Activated T-cell treated with anti-CD3 and anti-CD28 coated beads, Interleukin-2, amount 50 U/mL, for 4 hours (primary cell): ENCODE data around the gene TLR7. TPM values are rescaled to one million over a fixed set of nuclear protein-coding genes. Genes with fewer than 3 reads are reported as not detected.
A peak's percentile ranks its signal among the peaks of the same experiment; 100 is the strongest.

Experiments used
- ATAC-seq, 2 donors: fragments of 200-7000 bp; cut with Tn5 transposase; one replicate each; pipeline ENCODE4 v1.10.0; 2021
- DNase-seq: peaks from one replicate; pipeline ENCODE4 v3.0.0-alpha.2; 2020
- H3K27me3 Mint-ChIP-seq: one replicate; pipeline ENCODE4 v1.8.0; 2021; ENCODE audit warnings: low read depth, mixed read lengths
- H3K36me3 Mint-ChIP-seq: one replicate; pipeline ENCODE4 v1.8.0; 2022; ENCODE audit warnings: mixed read lengths; ENCODE audit not compliant: insufficient read depth
- H3K4me1 Mint-ChIP-seq: one replicate; pipeline ENCODE4 v1.8.0; 2021; ENCODE audit warnings: low read depth, mixed read lengths
- H3K4me3 Mint-ChIP-seq: one replicate; pipeline ENCODE4 v1.8.0; 2021; ENCODE audit warnings: mild to moderate bottlenecking, moderate library complexity, mixed read lengths
- H3K9me3 Mint-ChIP-seq: one replicate; pipeline ENCODE4 v1.8.0; 2021; ENCODE audit warnings: mixed read lengths
- total RNA-seq, 3 donors: library from RNA; stranded (reverse); gene quantifications; one replicate each; pipeline ENCODE4 v1.2.1, GENCODE V29; 2021

TLR7 gene
- total RNA-seq, 3 donors from 2014 or later, result 0.24 TPM; not detected in 2

- Mint-ChIP-seq H3K4me3 (no peak overlapping the region), H3K4me1 (no peaks in the 10 kb centered on the region), H3K9me3 (no peaks in the 10 kb centered on the region), H3K36me3 (no peaks in the 10 kb centered on the region), H3K27me3 (no peaks in the 10 kb centered on the region)
- ATAC-seq (no peak), DNase-seq (no peak)
Measured at GRCh38 chrX:12877386-12877785, 10.5 kb downstream of the TLR7 start.

GRCh38 chrX:12878536-12878935, 11.7 kb downstream of the TLR7 start:
- Mint-ChIP-seq H3K4me1 (no peaks in the 10 kb centered on the region), H3K9me3 (no peaks in the 10 kb centered on the region), H3K27me3 (no peaks in the 10 kb centered on the region), H3K36me3 (no peaks in the 10 kb centered on the region), H3K4me3 (no peak overlapping the region)
- no peak for ATAC-seq
- no peak for DNase-seq

- no peak for ATAC-seq
- no peak overlapping the region for H3K4me3 Mint-ChIP-seq
- no peaks in the 10 kb centered on the region for H3K4me1 Mint-ChIP-seq
- no peak for DNase-seq
- no peaks in the 10 kb centered on the region for H3K36me3 Mint-ChIP-seq
- peaks cover 2% of the 10 kb centered on the region for H3K27me3 Mint-ChIP-seq
- no peaks in the 10 kb centered on the region for H3K9me3 Mint-ChIP-seq
Measured at GRCh38 chrX:12881914-12882313, 15.0 kb downstream of the TLR7 start.

- no peak overlapping the region for H3K4me3 Mint-ChIP-seq
- H3K9me3 Mint-ChIP-seq, result no peaks in the 10 kb centered on the region
- no peaks in the 10 kb centered on the region for H3K36me3 Mint-ChIP-seq
- ATAC-seq (no peak), DNase-seq (no peak)
- peaks cover 2% of the 10 kb centered on the region for H3K27me3 Mint-ChIP-seq
- peaks cover 3% of the 10 kb centered on the region for H3K4me1 Mint-ChIP-seq
Measured at GRCh38 chrX:12885508-12885907, 18.6 kb downstream of the TLR7 start.

- ATAC-seq, result no peak
- Mint-ChIP-seq H3K9me3 (no peaks in the 10 kb centered on the region), H3K4me1 (peaks cover 10% of the 10 kb centered on the region), H3K36me3 (no peaks in the 10 kb centered on the region), H3K4me3 (no peak overlapping the region), H3K27me3 (peaks cover 2% of the 10 kb centered on the region)
- DNase-seq, result no peak
Measured at GRCh38 chrX:12886545-12886944, 19.7 kb downstream of the TLR7 start.

- no peak for ATAC-seq
- Mint-ChIP-seq H3K36me3 (no peaks in the 10 kb centered on the region), H3K4me3 (no peak overlapping the region), H3K27me3 (peaks cover 2% of the 10 kb centered on the region), H3K4me1 (peaks cover 12% of the 10 kb centered on the region), H3K9me3 (no peaks in the 10 kb centered on the region)
- no peak for DNase-seq
Measured at GRCh38 chrX:12887141-12887540, 20.3 kb downstream of the TLR7 start.

GRCh38 chrX:12887767-12888166, 20.9 kb downstream of the TLR7 start:
- H3K4me1 Mint-ChIP-seq, result peaks cover 16% of the 10 kb centered on the region
- ATAC-seq, result peak in 1 of 2 donors; percentile 37
- no peak for DNase-seq
- no peaks in the 10 kb centered on the region for H3K36me3 Mint-ChIP-seq
- H3K27me3 Mint-ChIP-seq, result peaks cover 2% of the 10 kb centered on the region
- H3K4me3 Mint-ChIP-seq, result no peak overlapping the region
- H3K9me3 Mint-ChIP-seq, result no peaks in the 10 kb centered on the region

GRCh38 chrX:12890467-12890866, 23.6 kb downstream of the TLR7 start:
- ATAC-seq (peak; percentile 40 to 63), DNase-seq (no peak)
- Mint-ChIP-seq H3K36me3 (no peaks in the 10 kb centered on the region), H3K9me3 (no peaks in the 10 kb centered on the region), H3K27me3 (no peaks in the 10 kb centered on the region), H3K4me1 (peaks cover 22% of the 10 kb centered on the region), H3K4me3 (no peak overlapping the region)

GRCh38 chrX:12891171-12891570, 24.3 kb downstream of the TLR7 start:
- no peak for ATAC-seq
- Mint-ChIP-seq H3K4me1 (peaks cover 22% of the 10 kb centered on the region), H3K36me3 (no peaks in the 10 kb centered on the region), H3K4me3 (no peak overlapping the region), H3K9me3 (no peaks in the 10 kb centered on the region), H3K27me3 (no peaks in the 10 kb centered on the region)
- no peak for DNase-seq

- Mint-ChIP-seq H3K27me3 (no peaks in the 10 kb centered on the region), H3K4me1 (peaks cover 22% of the 10 kb centered on the region), H3K4me3 (no peak overlapping the region), H3K36me3 (no peaks in the 10 kb centered on the region), H3K9me3 (no peaks in the 10 kb centered on the region)
- DNase-seq (no peak), ATAC-seq (no peak)
Measured at GRCh38 chrX:12891915-12892506, 25.1 kb downstream of the TLR7 start.

- no peaks in the 10 kb centered on the region for H3K27me3 Mint-ChIP-seq
- H3K4me3 Mint-ChIP-seq, result no peak overlapping the region
- H3K9me3 Mint-ChIP-seq, result no peaks in the 10 kb centered on the region
- H3K36me3 Mint-ChIP-seq, result no peaks in the 10 kb centered on the region
- DNase-seq (no peak), ATAC-seq (no peak)
- peaks cover 22% of the 10 kb centered on the region for H3K4me1 Mint-ChIP-seq
Measured at GRCh38 chrX:12892716-12893115, 25.8 kb downstream of the TLR7 start.

GRCh38 chrX:12894074-12895030, 27.5 kb downstream of the TLR7 start:
- DNase-seq, result peak; percentile 40
- Mint-ChIP-seq H3K27me3 (no peaks in the 10 kb centered on the region), H3K36me3 (no peaks in the 10 kb centered on the region), H3K4me3 (no peak overlapping the region), H3K9me3 (no peaks in the 10 kb centered on the region), H3K4me1 (peaks cover 22% of the 10 kb centered on the region)
- peak; percentile 49 to 60 for ATAC-seq

GRCh38 chrX:12895866-12896265, 29.0 kb downstream of the TLR7 start:
- no peak for ATAC-seq
- no peak for DNase-seq
- H3K9me3 Mint-ChIP-seq, result no peaks in the 10 kb centered on the region
- H3K4me1 Mint-ChIP-seq, result peaks cover 15% of the 10 kb centered on the region
- H3K4me3 Mint-ChIP-seq, result no peak overlapping the region
- no peaks in the 10 kb centered on the region for H3K27me3 Mint-ChIP-seq
- no peaks in the 10 kb centered on the region for H3K36me3 Mint-ChIP-seq

GRCh38 chrX:12896935-12897334, 30.1 kb downstream of the TLR7 start:
- Mint-ChIP-seq H3K4me1 (peaks cover 15% of the 10 kb centered on the region), H3K4me3 (no peak overlapping the region), H3K27me3 (peaks cover 2% of the 10 kb centered on the region), H3K36me3 (no peaks in the 10 kb centered on the region), H3K9me3 (no peaks in the 10 kb centered on the region)
- DNase-seq (no peak), ATAC-seq (no peak)

GRCh38 chrX:12898073-12898472, 31.2 kb downstream of the TLR7 start:
- H3K36me3 Mint-ChIP-seq, result no peaks in the 10 kb centered on the region
- DNase-seq, result no peak
- peak in 1 of 2 donors; percentile 46 for ATAC-seq
- peaks cover 10% of the 10 kb centered on the region for H3K4me1 Mint-ChIP-seq
- no peaks in the 10 kb centered on the region for H3K9me3 Mint-ChIP-seq
- H3K27me3 Mint-ChIP-seq, result peaks cover 2% of the 10 kb centered on the region
- no peak overlapping the region for H3K4me3 Mint-ChIP-seq
